Pulmonary artery endothelial cell (primary cell): ENCODE results near the gene MSI1. TPM values are rescaled to one million over a fixed set of nuclear protein-coding genes. Genes with fewer than 3 reads are reported as not detected.

Experiments used
- DNase-seq: peaks from one replicate; pipeline ENCODE4 v3.0.0-alpha.2; 2011; ENCODE audit warnings: low read depth, low spot score
- total RNA-seq: library from RNA; depleted of rRNA; stranded (reverse); fragments of >200 nt; gene quantifications from 2 replicates; pipeline ENCODE4 v1.2.3, GENCODE V29; 2014

MSI1 gene
- total RNA-seq, 1 donor from 2014 or later, result not detected

- DNase-seq, result no peak
These were observed 8.6 kb upstream of the MSI1 start for GRCh38 chr12:120377611-120378010.

DNA sequence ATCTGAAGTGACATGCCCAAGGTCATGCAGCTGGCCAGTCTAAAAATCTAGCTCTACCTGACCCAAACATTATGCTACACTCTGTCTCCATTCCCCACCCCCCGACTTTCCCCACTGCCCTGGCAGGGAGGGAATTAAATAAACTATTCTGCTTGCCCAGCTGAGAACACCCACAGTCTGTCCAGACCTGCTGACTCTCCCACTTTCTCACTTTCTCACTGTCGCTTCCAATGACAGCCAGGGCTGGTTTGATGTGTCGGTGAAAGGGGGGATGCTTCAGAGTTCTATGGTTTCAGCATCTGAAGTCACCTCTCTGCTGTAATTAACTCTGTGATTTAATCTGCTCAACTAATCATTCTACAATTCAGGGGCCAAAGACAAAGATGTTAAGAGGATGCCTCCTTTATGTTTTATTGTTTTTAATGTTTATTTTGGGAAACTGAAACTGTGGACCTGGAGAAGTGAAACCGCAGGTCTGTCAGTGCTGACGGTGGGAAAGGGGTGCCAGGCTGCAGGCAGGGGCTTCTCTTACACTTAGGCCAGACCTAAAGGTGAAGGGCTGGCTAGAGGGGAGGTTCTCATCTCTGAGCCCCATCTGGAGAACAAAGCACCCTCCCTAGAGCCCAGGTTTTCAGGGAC is 8.1 kb upstream of the MSI1 start:
- no peak for DNase-seq

DNA sequence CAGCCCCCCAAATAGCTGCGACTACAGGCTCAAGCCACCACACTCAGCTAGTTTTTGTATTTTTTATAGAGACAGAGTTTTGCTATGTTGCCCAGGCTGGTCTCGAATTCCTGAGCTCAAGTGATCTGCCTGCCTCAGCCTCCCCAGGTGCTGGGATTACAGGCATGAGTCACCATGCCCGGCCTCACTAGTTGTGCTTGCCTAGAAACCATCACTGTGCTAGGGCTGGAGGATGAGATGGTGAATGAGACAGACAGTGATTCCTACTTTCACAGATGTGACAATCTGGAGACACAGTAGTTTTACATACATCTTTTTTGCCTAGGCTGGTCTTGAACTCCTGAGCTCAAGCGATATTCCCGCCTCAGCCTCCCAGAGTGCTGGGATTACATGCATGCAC is 7.5 kb upstream of the MSI1 start:
- no peak for DNase-seq

GRCh38 chr12:120376009-120376408 is 7.0 kb upstream of the MSI1 start:
- DNase-seq, result no peak

DNA sequence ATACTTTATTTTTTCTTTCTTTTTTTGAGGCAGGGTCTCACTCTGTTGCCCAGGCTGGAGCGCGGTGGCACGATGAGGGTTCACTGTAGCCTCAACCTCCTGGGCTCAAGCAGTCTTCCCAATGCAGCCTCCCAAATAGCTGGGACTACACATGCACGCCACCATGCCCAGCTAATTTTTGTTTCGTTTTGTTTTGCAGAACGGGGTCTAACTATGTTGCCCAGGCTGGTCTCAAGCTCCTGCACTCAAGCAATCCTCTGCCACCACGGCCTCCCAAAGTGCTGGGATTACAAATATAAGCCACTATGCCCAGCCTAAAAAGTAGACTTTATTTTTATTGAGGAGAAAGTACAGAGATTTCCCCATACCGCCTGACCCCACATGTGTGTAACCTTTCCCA is 4.7 kb upstream of the MSI1 start:
- no peak for DNase-seq

DNA sequence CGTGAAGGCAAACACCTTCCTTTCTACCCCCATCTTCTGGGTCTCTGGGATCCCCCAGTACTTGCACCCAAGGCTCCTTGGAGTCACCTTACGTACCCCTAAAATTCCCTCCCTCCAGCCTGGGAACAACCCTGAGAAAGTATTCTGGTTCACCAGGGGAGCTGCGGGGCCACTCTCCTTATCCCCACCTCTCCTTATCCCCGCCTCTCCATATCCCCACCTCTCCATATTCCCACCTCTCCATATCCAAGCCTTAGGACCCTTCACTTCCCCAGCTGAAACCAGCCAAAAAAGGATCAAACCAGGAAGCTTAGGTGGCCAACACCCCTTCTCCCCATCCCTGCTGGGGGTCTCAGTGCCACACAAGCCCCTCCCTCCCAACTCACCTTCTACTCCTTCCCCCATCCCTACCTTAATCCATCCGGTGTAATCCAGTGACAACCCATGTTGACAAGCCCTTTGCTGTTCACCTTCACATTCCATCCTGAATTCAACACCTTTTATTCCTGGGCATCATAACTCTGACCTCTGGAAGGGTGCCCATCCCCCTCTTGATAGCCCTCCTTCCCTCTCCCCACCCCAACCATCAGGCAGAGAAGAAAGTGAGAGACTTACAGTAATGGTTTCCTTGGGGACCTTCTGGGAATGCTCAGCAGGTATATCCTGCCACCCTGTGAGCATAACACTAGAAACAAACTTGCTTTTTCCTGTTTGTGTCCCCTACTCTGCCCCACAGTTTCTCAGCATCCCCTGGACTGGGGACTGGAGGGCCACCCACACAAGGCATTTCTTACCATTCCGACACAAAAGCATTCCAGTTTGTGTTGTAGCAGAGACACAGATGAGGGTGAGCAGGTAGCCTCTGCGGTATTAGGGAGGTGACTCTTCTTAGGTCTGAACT is 1.6 kb upstream of the MSI1 start:
- DNase-seq, result no peak

- DNase-seq, result no peak
These were observed 809 bp upstream of the MSI1 start for GRCh38 chr12:120369603-120370342.

DNA sequence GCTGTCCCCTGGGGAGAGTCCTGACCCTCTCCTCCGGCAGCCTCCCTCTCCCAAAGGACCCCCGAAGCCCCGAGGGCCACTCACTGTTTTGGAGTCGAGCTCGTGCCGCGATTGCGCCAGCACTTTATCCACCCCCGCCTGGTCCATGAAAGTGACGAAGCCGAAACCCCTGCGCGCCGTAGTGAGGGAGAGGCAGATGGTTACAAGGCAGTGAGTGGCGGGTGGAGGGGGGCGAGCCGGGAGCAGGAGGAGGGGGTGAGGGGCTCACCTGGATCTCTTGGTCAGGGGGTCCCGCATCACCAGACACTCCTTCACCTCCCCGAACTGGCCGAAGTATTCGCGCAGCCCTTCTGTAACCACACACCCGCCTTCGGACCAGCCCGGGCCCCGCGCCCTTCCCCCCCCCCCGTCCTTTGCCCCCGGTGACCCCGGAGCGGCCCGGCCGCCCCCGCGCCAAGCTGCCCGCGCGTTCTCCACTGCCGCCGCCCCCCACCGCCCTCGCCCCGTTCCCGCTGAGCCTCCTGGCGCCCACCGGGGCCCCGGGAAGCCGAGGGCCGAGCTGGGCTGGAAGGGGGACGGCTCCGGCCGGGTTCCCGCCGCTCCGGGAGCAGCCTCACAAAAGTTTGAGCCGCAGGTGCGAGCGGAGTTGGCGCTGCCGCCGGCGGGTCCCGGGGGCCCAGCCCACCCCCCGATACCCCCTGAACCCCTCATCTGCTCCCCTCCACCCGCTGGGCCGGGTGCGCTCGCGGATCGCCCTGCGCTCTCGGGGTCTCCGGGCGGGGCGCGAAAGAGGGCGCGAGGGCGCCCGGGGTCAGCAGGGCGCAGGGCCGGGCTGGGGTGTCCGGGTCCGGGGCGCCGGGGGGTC is 808 bp downstream of the MSI1 start:
- no peak for DNase-seq

DNA sequence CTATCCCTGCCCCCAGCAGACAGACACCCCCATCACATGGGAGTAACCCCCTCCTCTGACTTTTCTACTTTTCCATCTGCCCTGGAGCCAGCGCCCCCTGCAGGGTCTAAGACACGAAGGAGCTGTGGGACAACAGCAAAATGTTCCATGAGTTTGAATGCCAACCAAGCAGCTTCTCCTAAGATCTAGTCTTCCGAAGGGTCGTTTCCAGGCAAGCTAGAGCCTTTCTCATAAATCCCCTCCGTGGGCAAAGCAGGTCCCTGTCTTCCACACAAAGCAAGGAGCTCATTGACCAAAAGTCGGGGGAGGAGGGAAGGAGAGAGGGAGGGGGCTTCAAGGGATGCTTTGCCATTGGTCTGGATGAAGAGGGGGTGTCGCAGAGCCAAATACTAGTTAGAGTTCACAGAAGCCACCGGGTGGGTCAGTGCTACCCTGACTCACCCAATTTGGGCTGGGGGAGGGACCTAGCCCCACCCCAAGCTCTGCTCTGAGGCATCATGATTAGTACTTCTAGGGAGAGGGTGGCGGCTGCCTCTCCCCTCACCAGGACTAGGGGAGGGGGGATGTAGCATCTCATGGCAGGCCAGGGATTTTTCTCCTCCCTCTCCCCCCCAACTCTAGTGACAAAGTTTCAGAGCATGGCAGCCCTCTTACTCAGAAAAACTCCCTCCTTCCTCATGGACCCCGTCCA is 1.6 kb downstream of the MSI1 start:
- no peak for DNase-seq

- DNase-seq, result no peak
These were observed 2.1 kb downstream of the MSI1 start for GRCh38 chr12:120366845-120367232.

DNA sequence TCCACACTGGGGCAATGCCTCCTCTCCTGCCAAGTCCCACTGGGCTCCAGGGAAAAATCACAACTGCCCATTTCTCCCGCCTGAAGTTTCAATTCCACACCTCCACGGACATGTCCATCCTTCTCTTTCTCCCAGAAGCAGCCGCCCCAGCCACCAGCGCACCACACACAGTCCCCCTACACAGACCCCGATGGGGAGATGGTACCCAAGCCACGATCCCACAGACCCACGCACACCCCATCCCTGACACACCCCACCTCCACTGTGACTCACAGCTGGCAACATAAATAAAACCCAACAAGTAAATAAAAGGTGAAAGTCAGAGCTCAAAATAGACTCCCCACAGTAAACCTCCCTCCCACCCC is 2.6 kb downstream of the MSI1 start:
- no peak for DNase-seq

GRCh38 chr12:120365675-120366340 is 3.2 kb downstream of the MSI1 start:
- DNase-seq, result no peak

GRCh38 chr12:120364487-120364886 is 4.5 kb downstream of the MSI1 start:
- DNase-seq, result no peak

DNA sequence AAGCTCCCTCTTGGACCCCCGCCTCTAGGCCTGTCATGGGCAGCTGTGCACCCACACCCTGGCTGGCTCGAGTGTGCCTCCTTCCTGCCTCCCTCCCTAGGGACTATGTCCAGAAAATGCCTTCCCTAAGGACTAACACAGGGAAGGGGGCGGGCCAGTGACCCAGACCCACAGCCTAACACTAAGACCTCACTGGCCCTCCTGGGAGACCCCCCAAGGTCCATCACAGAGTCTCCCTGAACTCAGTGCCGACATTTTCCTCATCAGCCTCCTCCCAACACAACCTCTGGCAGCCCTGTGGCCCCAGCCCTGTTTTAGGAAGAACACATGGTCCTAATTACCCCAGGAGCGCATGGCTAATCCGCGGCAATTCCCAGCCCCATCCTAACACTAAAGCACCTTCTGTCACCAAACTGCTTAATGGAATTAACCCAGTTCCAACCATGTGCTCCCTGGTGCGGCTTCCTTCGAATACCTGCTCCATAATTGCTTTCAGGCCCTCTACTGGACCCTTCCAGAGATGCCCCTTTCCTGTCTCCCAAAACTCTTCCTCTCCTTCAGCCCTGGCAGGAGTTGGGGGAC is 5.6 kb downstream of the MSI1 start:
- no peak for DNase-seq

DNA sequence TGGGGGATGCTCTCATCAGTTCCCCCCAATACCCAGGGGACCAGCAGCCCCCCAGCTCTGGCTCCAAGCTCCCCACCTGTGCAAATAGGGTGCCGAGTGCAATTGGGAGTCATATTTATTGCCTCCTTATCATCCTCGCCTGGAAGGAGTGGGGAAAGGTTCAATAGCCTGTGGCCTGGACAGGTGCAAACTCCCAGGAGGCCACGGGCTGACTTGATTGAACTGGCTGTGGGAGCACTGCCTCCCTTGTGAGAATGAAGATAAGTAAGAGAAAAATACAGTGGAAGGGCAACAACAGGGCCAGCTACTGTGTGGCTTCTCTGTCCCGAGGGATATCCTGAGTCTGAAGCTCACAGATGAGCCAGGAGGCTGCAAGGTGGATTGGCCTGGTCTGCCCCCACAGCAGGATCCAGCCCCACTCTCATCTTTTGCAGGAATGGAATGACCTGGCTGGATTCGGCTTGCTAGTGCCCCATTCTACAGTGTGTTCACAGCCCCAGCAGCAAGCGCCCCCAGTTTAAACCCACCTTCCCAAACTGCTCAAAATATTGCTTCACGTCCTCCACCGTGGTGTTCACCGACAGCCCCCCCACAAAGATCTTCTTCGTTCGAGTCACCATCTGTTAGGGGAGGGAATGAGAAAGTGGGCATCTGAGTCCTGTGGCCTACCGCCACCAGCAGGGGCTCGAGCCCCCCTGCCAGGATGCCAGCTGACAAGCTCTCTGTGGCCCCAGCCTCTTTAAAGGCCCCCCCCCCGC is 6.3 kb downstream of the MSI1 start:
- DNase-seq, result no peak

DNA sequence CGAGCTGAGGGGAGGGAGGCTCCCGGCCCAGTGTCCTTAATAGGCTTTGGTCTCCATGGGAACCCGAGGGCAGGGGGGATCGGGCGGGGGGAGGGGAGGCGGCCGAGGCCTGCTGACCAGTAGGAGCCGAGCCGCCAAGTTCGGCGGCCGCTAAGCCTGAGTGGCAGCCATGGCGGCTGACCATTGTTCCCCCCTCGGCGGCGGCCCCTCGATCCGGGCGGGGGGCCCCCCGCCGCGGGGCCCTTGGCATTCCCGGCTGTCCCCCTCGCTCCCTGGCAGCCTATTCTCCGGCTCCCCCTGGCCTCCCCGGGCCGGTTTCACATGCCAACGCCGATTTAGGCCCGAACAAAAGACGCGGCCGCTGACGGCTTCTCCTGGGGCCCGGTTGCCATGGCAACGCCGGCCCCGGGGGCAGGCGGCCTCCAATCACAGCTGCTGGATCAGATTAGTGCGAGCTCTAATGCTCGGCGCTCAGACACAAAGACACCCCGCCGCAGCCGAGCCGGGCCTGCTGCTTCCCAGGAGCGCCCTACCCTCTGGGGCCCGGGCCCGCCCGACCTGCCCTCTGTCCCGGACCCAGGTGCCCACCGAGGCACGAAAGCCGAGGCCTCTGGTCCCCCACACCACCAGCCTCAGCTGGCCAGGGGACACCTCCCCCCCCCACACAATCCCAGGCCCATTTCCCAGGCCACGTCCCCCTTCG is 7.3 kb downstream of the MSI1 start:
- DNase-seq, result no peak

- no peak for DNase-seq
These were observed 9.8 kb downstream of the MSI1 start for GRCh38 chr12:120359128-120359527.

DNA sequence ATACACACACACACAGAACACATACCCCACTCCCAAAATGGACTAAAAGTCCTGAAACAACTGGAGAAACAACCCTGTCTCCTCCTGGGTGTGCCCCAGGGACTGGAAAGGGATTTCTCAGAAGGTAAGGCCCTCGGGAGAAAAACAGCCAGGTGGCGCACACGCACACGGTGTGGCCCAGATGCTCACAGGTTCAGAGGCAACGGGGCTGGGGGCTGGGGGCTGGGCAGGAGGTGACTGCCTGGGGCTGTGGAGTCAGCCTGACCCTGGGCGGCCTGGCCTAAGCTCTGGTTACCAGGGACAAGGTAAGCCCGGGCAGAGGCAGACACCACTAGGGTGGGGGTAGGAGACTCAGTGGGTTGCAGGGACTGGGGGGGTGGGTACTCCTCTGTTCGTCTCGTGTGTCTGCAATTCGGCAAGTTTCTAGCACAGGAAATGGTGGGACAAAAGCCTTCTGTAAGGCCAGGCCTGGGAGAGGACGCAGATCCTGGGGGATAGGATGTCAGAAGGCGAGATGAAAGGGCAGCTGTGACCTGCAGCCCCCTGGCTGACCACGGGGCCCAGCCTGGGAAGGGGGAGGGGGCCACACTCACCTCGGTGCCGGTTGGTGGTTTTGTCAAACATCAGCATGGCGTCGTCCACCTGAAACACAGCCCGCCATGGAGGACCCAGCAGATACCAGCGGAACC is 10.4 kb downstream of the MSI1 start:
- no peak for DNase-seq
